HepG2 (cell line): ENCODE measurements around the gene SLC7A8. TPM values are rescaled to one million over a fixed set of nuclear protein-coding genes. Genes with fewer than 3 reads are reported as not detected.
A peak's percentile ranks its signal among the peaks of the same experiment; 100 is the strongest.

Experiments
- DDIT3 ChIP-seq: sonication (generic); formaldehyde crosslinking; IDR thresholded peaks from 2 replicates; pipeline ENCODE4 v1.4.0; 2020; ENCODE audit warnings: mild to moderate bottlenecking, missing genetic modification reagents
- HDAC6 ChIP-seq: fragments of 200-600 bp; sonication (generic); IDR thresholded peaks from 2 replicates; pipeline ENCODE4 v1.7.0; 2017; ENCODE audit warnings: mild to moderate bottlenecking, antibody characterized with exemption, low read length, low read depth
- MAFK ChIP-seq, 2 experiments: IDR thresholded peaks in 1 of 2; conservative IDR thresholded peaks in 1 of 2; 2 replicates each; pipeline ENCODE4 v1.6.1; 2011; ENCODE audit warnings: improper control_type of control experiment in 2 of 2, low read length in 2 of 2
- MBD4 ChIP-seq: IDR thresholded peaks from 2 replicates; pipeline ENCODE4 v1.6.1; 2012; ENCODE audit warnings: low read length, inconsistent platforms, borderline replicate concordance
- RBM39 ChIP-seq: fragments of 200-400 bp; formaldehyde crosslinking; IDR thresholded peaks from one replicate; pipeline ENCODE4 v1.6.1; 2018; ENCODE audit warnings: antibody characterized with exemption, mild to moderate bottlenecking, low read depth, low read length; ENCODE audit not compliant: poor library complexity, severe bottlenecking
- REL ChIP-seq: sonication (generic); formaldehyde crosslinking; conservative IDR thresholded peaks from 2 replicates; pipeline ENCODE4 v1.8.0; 2022; ENCODE audit warnings: mild to moderate bottlenecking, missing genetic modification reagents, moderate library complexity
- RFX3 ChIP-seq: IDR thresholded peaks from 2 replicates; pipeline ENCODE4 v1.6.1; 2016; ENCODE audit warnings: missing biosample characterization, missing genetic modification reagents
- STAG1 ChIP-seq: sonication (generic); formaldehyde crosslinking; IDR thresholded peaks from 2 replicates; pipeline ENCODE4 v1.4.0; 2020; ENCODE audit warnings: missing genetic modification reagents
- ZBTB26 ChIP-seq: IDR thresholded peaks from 2 replicates; pipeline ENCODE4 v1.6.1; 2016; ENCODE audit warnings: missing compliant biosample characterization, missing genetic modification reagents, borderline replicate concordance
- ZGPAT ChIP-seq: IDR thresholded peaks from 2 replicates; pipeline ENCODE4 v1.6.1; 2016; ENCODE audit warnings: mild to moderate bottlenecking
- ZKSCAN1 ChIP-seq: fragments of 150-350 bp; IDR thresholded peaks from 2 replicates; pipeline ENCODE4 v1.6.1; 2014; ENCODE audit warnings: low read length
- ZKSCAN8 ChIP-seq: IDR thresholded peaks from 2 replicates; pipeline ENCODE4 v1.6.1; 2016; ENCODE audit warnings: borderline replicate concordance, missing genetic modification reagents, missing compliant biosample characterization
- ZNF274 ChIP-seq: sonication (generic); formaldehyde crosslinking; IDR thresholded peaks from 2 replicates; pipeline ENCODE4 v1.5.1; 2020; ENCODE audit warnings: mild to moderate bottlenecking, missing genetic modification reagents
- ZNF280B ChIP-seq: sonication (generic); formaldehyde crosslinking; IDR thresholded peaks from 2 replicates; pipeline ENCODE4 v1.5.0; 2020; ENCODE audit warnings: missing genetic modification reagents, mild to moderate bottlenecking, borderline replicate concordance
- ZNF333 ChIP-seq: sonication (generic); formaldehyde crosslinking; IDR thresholded peaks from 2 replicates; pipeline ENCODE4 v1.4.0; 2020; ENCODE audit warnings: mild to moderate bottlenecking, missing genetic modification reagents, borderline replicate concordance
- ZNF710 ChIP-seq: sonication (generic); formaldehyde crosslinking; IDR thresholded peaks from 2 replicates; pipeline ENCODE4 v1.5.0; 2020; ENCODE audit warnings: mild to moderate bottlenecking, missing genetic modification reagents, borderline replicate concordance
- ZNF891 ChIP-seq: sonication (generic); formaldehyde crosslinking; IDR thresholded peaks from 2 replicates; pipeline ENCODE4 v1.5.0; 2020; ENCODE audit warnings: mild to moderate bottlenecking, missing genetic modification reagents
- ZSCAN30 ChIP-seq: sonication (generic); formaldehyde crosslinking; IDR thresholded peaks from 2 replicates; pipeline ENCODE4 v1.5.0; 2020; ENCODE audit warnings: mild to moderate bottlenecking, missing genetic modification reagents
- polyA plus RNA-seq, 8 experiments: library from polyadenylated mRNA; depleted of rRNA in 3 of 8; stranded (reverse) in 7 of 8; unstranded in 1 of 8; fragments of >200 nt; fragmentation: Illumina TruSeq in 4 of 8; extraction: Trizol in 4 of 8; gene quantifications; 2 replicates each; pipeline versions ENCODE4 v1.2.1 to v1.2.3, GENCODE V29; 2011 to 2016; ENCODE audit warnings: low read depth in 4 of 8, missing spikeins in 1 of 8, mixed read lengths in 1 of 8; ENCODE audit not compliant: insufficient read depth in 1 of 8
- total RNA-seq, 5 experiments: library from RNA; depleted of rRNA; stranded (reverse); fragments of >200 nt; fragmentation: Illumina TruSeq; extraction: Trizol; gene quantifications; 2 replicates each; pipeline ENCODE4 v1.2.3, GENCODE V29; 2016; ENCODE audit warnings: low read depth in 1 of 5

SLC7A8 gene
- total and polyA plus RNA-seq, 2 of the 13 experiments (the other 11 are each of a cell fraction or from before 2014, with no cell fraction given): 0.25 TPM; not detected in 1

- TF ChIP-seq REL (no peak), ZNF333 (CRISPR knock-in tag) (0 out of 2 replicates have a peak, but pooled peaks have one; percentile 39), MAFK (conservative IDR thresholded peaks at IDR 0.05 in 1 of 2, IDR thresholded peaks at IDR 0.05 in 1 of 2; ENCODE audit: low read length in 2 of 2) (no peak), ZNF891 (CRISPR knock-in tag) (0 out of 2 replicates have a peak, but pooled peaks have one; percentile 47), DDIT3 (no peak), ZSCAN30 (CRISPR knock-in tag) (peak; percentile 26; the same call in 1 of the 2 replicates), ZBTB26 (0 out of 2 replicates have a peak, but pooled peaks have one; percentile 15), ZGPAT (CRISPR knock-in tag) (no peak), ZKSCAN1 (no peak), ZNF274 (CRISPR knock-in tag) (0 out of 2 replicates have a peak, but pooled peaks have one; percentile 19), MBD4 (no peak), RBM39 (peak; percentile 24), RFX3 (CRISPR knock-in tag) (no peak), STAG1 (CRISPR knock-in tag) (no peak), ZNF280B (peak; percentile 37; the same call in 1 of the 2 replicates), ZKSCAN8 (CRISPR knock-in tag) (no peak), HDAC6 (no peak), ZNF710 (CRISPR knock-in tag) (0 out of 2 replicates have a peak, but pooled peaks have one; percentile 31)
Measured at GRCh38 chr14:23137192-23137812, 46.2 kb downstream of the SLC7A8 start (continued).
